H9 (cell line): ENCODE measurements around the gene MPHOSPH10. TPM values are rescaled to one million over a fixed set of nuclear protein-coding genes. Genes with fewer than 3 reads are reported as not detected.

Experiments
- DNase-seq: peaks from one replicate; pipeline ENCODE4 v3.0.0-alpha.2; 2017
- H2AFZ ChIP-seq: one replicate; pipeline ENCODE4 v1.6.1; 2013; ENCODE audit warnings: mild to moderate bottlenecking, low read length, control low read depth, moderate library complexity
- H2AK5ac ChIP-seq: 2 replicates; pipeline ENCODE4 v1.6.1; 2013; ENCODE audit warnings: low read length, control low read depth, mixed read lengths; ENCODE audit not compliant: insufficient read length
- H2BK120ac ChIP-seq: one replicate; pipeline ENCODE4 v1.6.1; 2013; ENCODE audit warnings: low read depth, mild to moderate bottlenecking, low read length, control low read depth, inconsistent platforms; ENCODE audit not compliant: poor library complexity, severe bottlenecking
- H2BK12ac ChIP-seq: 2 replicates; pipeline ENCODE4 v1.6.1; 2013; ENCODE audit warnings: low read length, control low read depth, mixed read lengths, low read depth; ENCODE audit not compliant: insufficient read length
- H2BK15ac ChIP-seq: 2 replicates; pipeline ENCODE4 v1.6.1; 2013; ENCODE audit warnings: low read depth, low read length, control low read depth
- H2BK20ac ChIP-seq: one replicate; pipeline ENCODE4 v1.6.1; 2013; ENCODE audit warnings: low read depth, mild to moderate bottlenecking, low read length, control low read depth, inconsistent platforms; ENCODE audit not compliant: poor library complexity, severe bottlenecking
- H2BK5ac ChIP-seq: 2 replicates; pipeline ENCODE4 v1.6.1; 2013; ENCODE audit warnings: low read length, control low read depth, mixed read lengths; ENCODE audit not compliant: insufficient read length
- H3K14ac ChIP-seq: 2 replicates; pipeline ENCODE4 v1.6.1; 2013; ENCODE audit warnings: low read length, control low read depth; ENCODE audit not compliant: insufficient read depth
- H3K18ac ChIP-seq: 2 replicates; pipeline ENCODE4 v1.6.1; 2013; ENCODE audit warnings: low read depth, mild to moderate bottlenecking, mixed read lengths, low read length, control low read depth; ENCODE audit not compliant: insufficient read length
- H3K23ac ChIP-seq: 2 replicates; pipeline ENCODE4 v1.6.1; 2013; ENCODE audit warnings: low read length, control low read depth, mixed read lengths, low read depth; ENCODE audit not compliant: insufficient read length
- H3K23me2 ChIP-seq: 2 replicates; pipeline ENCODE4 v1.6.1; 2013; ENCODE audit warnings: low read depth, mild to moderate bottlenecking, mixed read lengths, low read length, control low read depth; ENCODE audit not compliant: insufficient read length, poor library complexity, severe bottlenecking
- H3K27ac ChIP-seq: 2 replicates; pipeline ENCODE4 v1.5.1; 2013; ENCODE audit warnings: low read length, control low read depth, mixed read lengths, low read depth; ENCODE audit not compliant: insufficient read length
- H3K27me3 ChIP-seq: 2 replicates; pipeline ENCODE4 v1.6.1; 2013; ENCODE audit warnings: low read length, control low read depth, inconsistent platforms; ENCODE audit not compliant: insufficient read depth
- H3K4ac ChIP-seq: 2 replicates; pipeline ENCODE4 v1.6.1; 2013; ENCODE audit warnings: low read depth, mild to moderate bottlenecking, control low read depth, inconsistent platforms, low read length, moderate library complexity
- H3K4me1 ChIP-seq: 2 replicates; pipeline ENCODE4 v1.6.1; 2013; ENCODE audit warnings: low read length, control low read depth, inconsistent platforms; ENCODE audit not compliant: insufficient read depth
- H3K4me2 ChIP-seq: 2 replicates; pipeline ENCODE4 v1.6.1; 2013; ENCODE audit warnings: low read length, control low read depth, mixed read lengths; ENCODE audit not compliant: insufficient read length, insufficient read depth
- H3K56ac ChIP-seq: 2 replicates; pipeline ENCODE4 v1.6.1; 2013; ENCODE audit warnings: low read depth, mild to moderate bottlenecking, mixed read lengths, low read length, control low read depth; ENCODE audit not compliant: insufficient read length
- H3K79me1 ChIP-seq: 2 replicates; pipeline ENCODE4 v1.6.1; 2013; ENCODE audit warnings: low read depth, mild to moderate bottlenecking, moderate library complexity, low read length, control low read depth, inconsistent platforms; ENCODE audit not compliant: insufficient read depth, poor library complexity, severe bottlenecking
- H3K79me2 ChIP-seq: 2 replicates; pipeline ENCODE4 v1.6.1; 2013; ENCODE audit warnings: low read length, control low read depth, inconsistent platforms; ENCODE audit not compliant: insufficient read depth
- H3K9ac ChIP-seq: 2 replicates; pipeline ENCODE4 v1.6.1; 2013; ENCODE audit warnings: low read length, control low read depth, mixed read lengths; ENCODE audit not compliant: insufficient read length; ENCODE audit errors: extremely low read depth
- H3K9me3 ChIP-seq: one replicate; pipeline ENCODE4 v1.6.1; 2013; ENCODE audit warnings: low read depth, low read length, inconsistent platforms; ENCODE audit not compliant: control insufficient read depth
- H3T11ph ChIP-seq: one replicate; pipeline ENCODE4 v1.6.1; 2013; ENCODE audit warnings: mild to moderate bottlenecking, low read length, control low read depth, inconsistent platforms
- H4K20me1 ChIP-seq: one replicate; pipeline ENCODE4 v1.6.1; 2013; ENCODE audit not compliant: control insufficient read depth, insufficient read length, insufficient read depth
- H4K5ac ChIP-seq: 2 replicates; pipeline ENCODE4 v1.6.1; 2013; ENCODE audit warnings: low read depth, mild to moderate bottlenecking, mixed read lengths, low read length, control low read depth; ENCODE audit not compliant: insufficient read length
- H4K8ac ChIP-seq: replicated peaks from 2 replicates; pipeline ENCODE4 v1.6.1; 2013; ENCODE audit warnings: low read length, control low read depth, mixed read lengths, low read depth; ENCODE audit not compliant: insufficient read length
- H4K91ac ChIP-seq: 2 replicates; pipeline ENCODE4 v1.6.1; 2013; ENCODE audit warnings: low read depth, mild to moderate bottlenecking, moderate library complexity, mixed read lengths, low read length, control low read depth; ENCODE audit not compliant: insufficient read length
- H3K27ac Mint-ChIP-seq, 3 experiments: 2 replicates in 2 of 3; 3 replicates in 1 of 3; pipeline ENCODE4 v1.8.0; 2020 to 2021; ENCODE audit warnings: mixed read lengths in 3 of 3, mild to moderate bottlenecking in 1 of 3, moderate library complexity in 1 of 3
- H3K27me3 Mint-ChIP-seq: 2 replicates; pipeline ENCODE4 v1.8.0; 2021; ENCODE audit warnings: low read depth, mild to moderate bottlenecking, moderate library complexity, mixed read lengths
- H3K36me3 Mint-ChIP-seq, 3 experiments: 2 replicates in 2 of 3; 3 replicates in 1 of 3; pipeline ENCODE4 v1.8.0; 2020 to 2021; ENCODE audit warnings: low read depth in 3 of 3, mixed read lengths in 3 of 3; ENCODE audit not compliant: insufficient read depth in 1 of 3
- H3K4me1 Mint-ChIP-seq, 2 experiments: 2 replicates each; pipeline ENCODE4 v1.8.0; 2020; ENCODE audit warnings: mixed read lengths in 2 of 2
- H3K4me3 Mint-ChIP-seq, 2 experiments: 2 replicates in 1 of 2; 3 replicates in 1 of 2; pipeline ENCODE4 v1.8.0; 2020 to 2021; ENCODE audit warnings: mild to moderate bottlenecking in 2 of 2, mixed read lengths in 2 of 2, moderate library complexity in 1 of 2
- H3K9me3 Mint-ChIP-seq, 2 experiments: 2 replicates in 1 of 2; 3 replicates in 1 of 2; pipeline ENCODE4 v1.8.0; 2020; ENCODE audit warnings: mild to moderate bottlenecking in 2 of 2, mixed read lengths in 2 of 2, moderate library complexity in 1 of 2
- CTCF ChIP-seq: fragments of 200-600 bp; sonication (generic); conservative IDR thresholded peaks from 3 replicates; pipeline ENCODE4 v1.8.0; 2021; ENCODE audit warnings: antibody characterized with exemption, mild to moderate bottlenecking
- WGBS: extraction: QIAGEN DNeasy Blood & Tissue Kit; methylation state at CpG from one replicate; pipeline ENCODE4 v1.1.7; 2013; ENCODE audit warnings: missing lambda C conversion rate, low lambda C conversion rate, mixed read lengths; ENCODE audit not compliant: insufficient read length; ENCODE audit errors: extremely low coverage; 5-methylcytosine and 5-hydroxymethylcytosine counted together
- total RNA-seq: library from RNA; stranded (reverse); gene quantifications from 2 replicates; pipeline ENCODE4 v1.2.1, GENCODE V29; 2021

The MPHOSPH10 gene
- total RNA-seq, 1 experiment from 2014 or later, result 42.1 TPM

DNA sequence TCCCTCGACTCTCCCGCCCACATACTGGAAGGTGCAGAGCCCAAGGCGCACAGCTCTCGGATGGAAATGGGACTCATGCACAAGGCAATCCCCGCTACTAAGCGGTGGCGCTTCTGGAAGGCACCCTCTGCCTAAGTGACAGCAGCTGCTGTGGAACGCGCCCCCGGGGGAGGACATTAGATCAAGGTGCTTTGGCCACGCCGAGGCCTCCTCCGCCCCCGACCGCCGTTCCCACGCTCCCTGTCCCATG is 607 bp upstream of the MPHOSPH10 start:
- no peak overlapping the region for H4K8ac ChIP-seq
- Mint-ChIP-seq H3K27ac (peak overlapping the region; percentile 96 to 98 (median 98)), H3K36me3 (peaks cover 3 to 14% (median 14%) of the 10 kb centered on the region in 3 experiments; a peak in 6 of 7 replicates), H3K4me3 (no peak overlapping the region), H3K4me1 (peaks cover 7 to 8% of the 10 kb centered on the region in 2 experiments), H3K27me3 (no peaks in the 10 kb centered on the region; the same call in 1 of the 2 replicates), H3K9me3 (no peaks in the 10 kb centered on the region)
- peak overlapping the region; percentile 1 for H2AFZ ChIP-seq
- H3K27me3 ChIP-seq, result no peaks in the 10 kb centered on the region
- no peak overlapping the region for H3K23ac ChIP-seq
- H3K79me2 ChIP-seq, result peaks cover 8% of the 10 kb centered on the region; the same call in 1 of the 2 replicates
- H2BK5ac ChIP-seq, result no peak overlapping the region
- H3K27ac ChIP-seq, result no peak overlapping the region
- peak overlapping the region; percentile 74; the same call in 1 of the 2 replicates for H3K14ac ChIP-seq
- H3K9me3 ChIP-seq, result no peaks in the 10 kb centered on the region
- H3K56ac ChIP-seq, result no peak overlapping the region
- WGBS, result no CpG with 5 or more reads among the region's 17 CpGs
- no peak overlapping the region for H4K91ac ChIP-seq
- no peak overlapping the region for H2BK120ac ChIP-seq
- TF ChIP-seq CTCF, result no peak
- peak overlapping the region; percentile 63 for H3K18ac ChIP-seq
- no peak for DNase-seq
- H2AK5ac ChIP-seq, result no peak overlapping the region
- no peaks in the 10 kb centered on the region for H3K4me1 ChIP-seq
- H2BK12ac ChIP-seq, result no peak overlapping the region
- peaks cover 4% of the 10 kb centered on the region for H3K23me2 ChIP-seq
- no peak overlapping the region for H3T11ph ChIP-seq
- H4K20me1 ChIP-seq, result no peaks in the 10 kb centered on the region
- H3K4ac ChIP-seq, result no peak overlapping the region
- H2BK15ac ChIP-seq, result no peak overlapping the region
- H3K4me2 ChIP-seq, result peak overlapping the region; percentile 65
- no peak overlapping the region for H4K5ac ChIP-seq
- no peak overlapping the region for H2BK20ac ChIP-seq
- H3K9ac ChIP-seq, result peak overlapping the region; percentile 80
- peaks cover 4% of the 10 kb centered on the region for H3K79me1 ChIP-seq
